GM12878 (cell line): Measurements from ENCODE around the gene IFI27L2. TPM values are rescaled to one million over a fixed set of nuclear protein-coding genes. Genes with fewer than 3 reads are reported as not detected.
A peak's percentile ranks its signal among the peaks of the same experiment; 100 is the strongest.

ENCODE experiments used
- ATAC-seq: fragments of 200-7000 bp; cut with Tn5 transposase; 3 replicates; pipeline ENCODE4 v1.9.1; 2020; ENCODE audit warnings: mild to moderate bottlenecking, moderate library complexity
- BruUV-seq: library from RNA; stranded (reverse); fragments of 400-500 nt; replicated peaks from 2 replicates; lab custom pipeline; 2021; lab: Mats Ljungman, UMichigan
- CTCF ChIA-PET: fragments of 300-600 bp; sonication (Branson Sonifier 250); formaldehyde crosslinking; extraction: SDS; loops from one replicate; lab custom pipeline; 2021; ENCODE audit warnings: inconsistent platforms; lab: Yijun Ruan, JAX
- POLR2A ChIA-PET: fragments of 350-600 bp; formaldehyde crosslinking; extraction: SDS; loops from one replicate; lab custom pipeline; 2021; ENCODE audit warnings: inconsistent platforms; lab: Charles Lee
- RAD21 ChIA-PET: fragments of 300-600 bp; sonication (Branson Sonifier 250); formaldehyde crosslinking; loops from one replicate; lab custom pipeline; 2023; ENCODE audit warnings: antibody characterized with exemption; ENCODE audit not compliant: unreplicated experiment; lab: Charles Lee
- SMC1A ChIA-PET: fragments of 300-600 bp; sonication (Branson Sonifier 250); formaldehyde crosslinking; loops from one replicate; lab custom pipeline; 2023; ENCODE audit not compliant: unreplicated experiment, uncharacterized antibody; lab: Charles Lee
- DNase-seq: peaks from one replicate; pipeline ENCODE4 v3.0.0-alpha.2; 2011; ENCODE audit warnings: low read depth, low spot score
- FAIRE-seq: peaks from 3 replicates; lab custom pipeline; 2011; peaks lifted over from hg19 to GRCh38; lab: Jason Lieb, UNC
- H2AFZ ChIP-seq: 2 replicates; pipeline ENCODE4 v1.6.0; 2011; ENCODE audit warnings: low read depth, low read length, control low read depth; ENCODE audit not compliant: control insufficient read depth
- H3K27ac ChIP-seq: 2 replicates; pipeline ENCODE4 v1.5.1; 2011; ENCODE audit warnings: control low read depth; ENCODE audit not compliant: control insufficient read depth, insufficient read depth
- H3K27me3 ChIP-seq, 2 experiments: replicated peaks in 1 of 2; 2 replicates each; pipeline versions ENCODE4 v1.6.0 to v1.6.1; 2011; ENCODE audit warnings: low read length in 1 of 2; ENCODE audit not compliant: control insufficient read depth in 2 of 2, insufficient read depth in 2 of 2
- H3K36me3 ChIP-seq, 2 experiments: 2 replicates each; pipeline ENCODE4 v1.5.1; 2011; ENCODE audit warnings: low read length in 1 of 2; ENCODE audit not compliant: control insufficient read depth in 2 of 2, insufficient read depth in 2 of 2
- H3K4me1 ChIP-seq: 2 replicates; pipeline ENCODE4 v1.6.1; 2011; ENCODE audit warnings: mild to moderate bottlenecking, low read length, moderate library complexity, mixed read lengths; ENCODE audit not compliant: control insufficient read depth, insufficient read depth
- H3K4me2 ChIP-seq: 2 replicates; pipeline ENCODE4 v1.6.0; 2011; ENCODE audit warnings: control low read depth; ENCODE audit not compliant: control insufficient read depth, insufficient read depth
- H3K4me3 ChIP-seq: fragments of 200-600 bp; sonication (generic); 2 replicates; pipeline ENCODE4 v1.5.1; 2016
- H3K79me2 ChIP-seq: 2 replicates; pipeline ENCODE4 v1.6.0; 2011; ENCODE audit warnings: low read length; ENCODE audit not compliant: control insufficient read depth, insufficient read depth
- H3K9ac ChIP-seq: 2 replicates; pipeline ENCODE4 v1.8.0; 2011; ENCODE audit warnings: low read length, control low read depth, mixed read lengths; ENCODE audit not compliant: control insufficient read depth, insufficient read depth
- H3K9me3 ChIP-seq: replicated peaks from 3 replicates; pipeline ENCODE4 v1.5.1; 2011; ENCODE audit warnings: mild to moderate bottlenecking, low read length; ENCODE audit not compliant: control insufficient read depth, insufficient read depth
- H4K20me1 ChIP-seq: 2 replicates; pipeline ENCODE4 v1.6.0; 2011; ENCODE audit not compliant: control insufficient read depth, insufficient read depth
- CHD1 ChIP-seq: IDR thresholded peaks from 2 replicates; pipeline ENCODE4 v1.6.1; 2012; ENCODE audit warnings: low read depth, low read length, improper control_type of control experiment
- CREB1 ChIP-seq: IDR thresholded peaks from 2 replicates; pipeline ENCODE4 v1.6.1; 2012; ENCODE audit warnings: low read depth, mild to moderate bottlenecking, inconsistent platforms
- ETV6 ChIP-seq, 2 experiments: fragments of 450-650 bp in 1 of 2; IDR thresholded peaks in 1 of 2; conservative IDR thresholded peaks in 1 of 2; 2 replicates each; pipeline ENCODE4 v1.6.1; 2014; ENCODE audit warnings: antibody characterized with exemption in 1 of 2, borderline replicate concordance in 1 of 2, low read depth in 1 of 2, mild to moderate bottlenecking in 1 of 2, moderate library complexity in 1 of 2
- FOXK2 ChIP-seq: fragments of 450-650 bp; IDR thresholded peaks from 2 replicates; pipeline ENCODE4 v1.6.1; 2017; ENCODE audit warnings: mild to moderate bottlenecking, moderate library complexity
- HDGF ChIP-seq: fragments of 450-650 bp; IDR thresholded peaks from 2 replicates; pipeline ENCODE4 v1.6.1; 2016; ENCODE audit warnings: antibody characterized with exemption
- PAX5 ChIP-seq: IDR thresholded peaks from 2 replicates; pipeline ENCODE4 v1.6.1; 2011; ENCODE audit warnings: low read depth, low read length, borderline replicate concordance
- WGBS: methylation state at CpG from one replicate; pipeline ENCODE4 v1.1.6; 2016; ENCODE audit warnings: low lambda C conversion rate; ENCODE audit not compliant: insufficient replicate concordance, insufficient coverage; ENCODE audit errors: missing lambda C conversion rate; 5-methylcytosine and 5-hydroxymethylcytosine counted together
- in situ Hi-C: fragments of 300-500 bp; cut with MboI; formaldehyde crosslinking; loops from 9 replicates; pipeline ENCODE4 v1.14.3; 2018; ENCODE audit warnings: mixed read lengths
- intact Hi-C: fragments of 100-400 bp; cut with micrococcal nuclease; formaldehyde crosslinking; loops from one replicate; pipeline ENCODE4 v1.14.2; 2022; ENCODE audit not compliant: unreplicated experiment
- polyA plus RNA-seq, 11 experiments: library from polyadenylated mRNA; depleted of rRNA in 4 of 11; unstranded in 6 of 11; stranded (reverse) in 5 of 11; fragments of >200 nt; fragmentation: Nextera tagmentation in 4 of 11; fragmentation: Illumina TruSeq in 1 of 11; extraction: Ambion mirVana in 4 of 11; extraction: Trizol in 1 of 11; gene quantifications; 1 replicate in 1 of 11; 2 replicates in 10 of 11; pipeline versions ENCODE4 v1.2.1 to v1.2.3, GENCODE V29; 2011 to 2016; ENCODE audit warnings: inconsistent platforms in 2 of 11, missing spikeins in 2 of 11, low read depth in 1 of 11
- total RNA-seq, 4 experiments: library from RNA; depleted of rRNA in 3 of 4; stranded (reverse); fragments of >200 nt in 3 of 4; fragmentation: Illumina TruSeq in 1 of 4; extraction: Trizol in 1 of 4; gene quantifications; 2 replicates each; pipeline versions ENCODE4 v1.2.1 to v1.2.3, GENCODE V29; 2013 to 2021

Gene IFI27L2
- total and polyA plus RNA-seq, 10 of the 15 experiments (the other 5 are each of a cell fraction or from before 2014, with no cell fraction given), result 26.6 to 134 (median 60.3) TPM

GRCh38 chr14:94136575-94137331 lies 7.3 kb upstream of the IFI27L2 start (continued):
- no peak for TF ChIP-seq CREB1
- TF ChIP-seq HDGF, result 0 out of 2 replicates have a peak, but pooled peaks have one; percentile 35
- no peak for TF ChIP-seq FOXK2

- FAIRE-seq (no peak), ATAC-seq (no peak), DNase-seq (no peak)
- ChIA-PET POLR2A (no interaction called here), RAD21 (no interaction called here), SMC1A (no interaction called here), CTCF (interaction anchor here (0.7 to 4.4 kb wide), 6 partner anchors 16 to 195 kb away, joined by 3 to 58 read pairs (median 6); no protein-coding TSS in a partner anchor)
- Histone ChIP-seq H3K9ac (no peak overlapping the region), H3K4me3 (no peak overlapping the region), H2AFZ (no peak overlapping the region), H3K9me3 (no peaks in the 10 kb centered on the region; the same call in 2 of the 3 replicates), H3K27me3 (no peaks in the 10 kb centered on the region; a peak in 1 of 4 replicates), H3K4me1 (no peaks in the 10 kb centered on the region), H3K4me2 (no peak overlapping the region), H3K79me2 (no peaks in the 10 kb centered on the region), H3K36me3 (no peaks in the 10 kb centered on the region), H3K27ac (no peak overlapping the region), H4K20me1 (no peaks in the 10 kb centered on the region)
- in situ Hi-C loops (loop anchor here (5.0 kb wide), 2 partner anchors 98 to 203 kb away; no protein-coding TSS in a partner anchor), intact Hi-C loops (loop anchor here (5.0 to 10.0 kb wide), 2 partner anchors 349 to 478 kb away; no protein-coding TSS in a partner anchor)
- 53% methylated on average over 4 of the region's 4 CpGs for WGBS
- BruUV-seq, result no TSS peak
- TF ChIP-seq CHD1 (no peak), ETV6 (conservative IDR thresholded peaks at IDR 0.05 in 1 of 2, IDR thresholded peaks at IDR 0.05 in 1 of 2; ENCODE audit: borderline replicate concordance in 1 of 2, low read depth in 1 of 2) (no peak), PAX5 (no peak)
Observed at GRCh38 chr14:94135476-94135875, 6.1 kb upstream of the IFI27L2 start.
